HG03469 (cell line): ENCODE measurements around the gene SEZ6L.
"Not testable (repeated sequence)": the region's sequence is repeated elsewhere in the genome, so short reads cannot be mapped to it uniquely, and the experiment has no call there.

Experiments used
- ATAC-seq: cut with Tn5 transposase; IDR thresholded peaks from one replicate; pipeline ENCODE4 v1.9.1; 2021; ENCODE audit warnings: mild to moderate bottlenecking, moderate library complexity, moderate number of reproducible peaks; ENCODE audit not compliant: unreplicated experiment

The SEZ6L gene

DNA sequence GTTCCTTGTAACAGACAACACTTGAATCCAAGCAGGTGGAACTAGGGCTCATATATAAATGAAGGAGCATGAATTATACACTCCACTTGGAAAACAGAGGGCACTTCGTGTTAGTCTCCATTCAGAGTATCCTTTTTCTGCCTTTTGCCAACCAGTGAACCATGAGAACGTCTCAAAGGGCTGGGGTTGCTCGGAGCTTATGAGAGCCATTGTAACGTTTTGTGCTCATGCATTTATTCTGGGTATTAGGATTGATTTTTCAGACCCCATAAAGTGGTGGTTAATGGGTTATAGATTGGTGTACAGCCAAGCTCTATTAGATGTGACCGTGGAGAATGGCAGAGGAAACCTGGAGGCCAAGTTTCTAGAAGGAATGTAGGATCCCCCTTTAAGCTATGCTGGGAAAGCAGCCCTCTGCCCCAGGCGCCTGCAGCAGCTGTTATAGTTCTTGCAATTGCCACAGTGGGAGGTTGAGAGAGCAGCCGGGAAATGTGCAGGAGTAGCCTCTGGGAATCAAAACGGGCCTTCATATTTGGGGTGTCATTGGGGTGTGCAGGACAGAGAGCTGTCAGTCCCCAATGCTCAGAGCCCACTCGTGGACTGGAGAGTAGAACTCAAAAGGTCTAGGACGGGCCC, 205.2 kb downstream of the SEZ6L start:
- no peak for ATAC-seq

GRCh38 chr22:26377170-26377830, 208.0 kb downstream of the SEZ6L start:
- no peak for ATAC-seq

GRCh38 chr22:26380072-26380830, 211.0 kb downstream of the SEZ6L start:
- no peak for ATAC-seq

DNA sequence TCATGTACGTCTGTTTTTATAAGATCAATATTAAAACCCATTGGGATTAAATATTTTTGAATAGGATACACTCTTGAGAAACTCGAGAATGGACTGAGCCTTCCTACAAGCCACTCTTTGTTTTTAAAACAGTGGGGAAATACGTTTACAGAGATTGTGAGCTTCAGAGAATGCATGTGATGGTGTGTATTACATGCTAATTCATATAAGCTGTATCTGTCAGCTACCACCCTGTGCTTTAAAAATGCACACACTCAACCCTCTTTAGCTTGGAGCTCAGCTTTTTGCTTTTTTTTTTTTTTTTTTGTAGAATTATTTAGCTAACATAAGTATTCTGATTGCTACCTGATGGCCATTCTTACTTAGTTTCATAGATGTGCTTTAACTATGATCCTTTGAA, 213.5 kb downstream of the SEZ6L start:
- no peak for ATAC-seq

GRCh38 chr22:26383968-26384556, 214.8 kb downstream of the SEZ6L start:
- ATAC-seq, result no peak

GRCh38 chr22:26385164-26385563, 215.9 kb downstream of the SEZ6L start:
- ATAC-seq, result no peak

GRCh38 chr22:26389125-26389524, 219.9 kb downstream of the SEZ6L start:
- ATAC-seq, result no peak

- ATAC-seq, result no peak
Measured at GRCh38 chr22:26391091-26391490, 221.8 kb downstream of the SEZ6L start.

- no peak for ATAC-seq
Measured at GRCh38 chr22:26391623-26392022, 222.4 kb downstream of the SEZ6L start.

DNA sequence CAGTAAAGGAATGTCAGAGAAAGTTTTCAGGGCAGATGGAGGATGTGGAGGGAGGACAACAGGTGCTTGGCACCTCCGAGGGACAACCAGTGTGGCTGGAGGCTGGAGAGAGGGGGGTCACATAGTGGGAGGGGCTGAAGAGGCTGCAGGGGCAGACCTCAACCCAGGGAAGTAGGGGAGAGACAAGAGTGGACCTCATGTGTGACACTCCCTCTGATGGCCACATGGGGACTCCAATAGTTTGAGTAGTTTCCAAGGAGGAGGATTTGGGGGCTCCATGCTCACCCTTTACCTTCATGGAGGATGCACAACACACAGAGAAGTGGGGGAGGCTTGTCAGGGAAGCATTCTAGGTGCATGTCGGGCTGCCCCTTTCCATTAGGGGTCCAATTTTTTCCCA, 224.7 kb downstream of the SEZ6L start:
- ATAC-seq, result no peak

DNA sequence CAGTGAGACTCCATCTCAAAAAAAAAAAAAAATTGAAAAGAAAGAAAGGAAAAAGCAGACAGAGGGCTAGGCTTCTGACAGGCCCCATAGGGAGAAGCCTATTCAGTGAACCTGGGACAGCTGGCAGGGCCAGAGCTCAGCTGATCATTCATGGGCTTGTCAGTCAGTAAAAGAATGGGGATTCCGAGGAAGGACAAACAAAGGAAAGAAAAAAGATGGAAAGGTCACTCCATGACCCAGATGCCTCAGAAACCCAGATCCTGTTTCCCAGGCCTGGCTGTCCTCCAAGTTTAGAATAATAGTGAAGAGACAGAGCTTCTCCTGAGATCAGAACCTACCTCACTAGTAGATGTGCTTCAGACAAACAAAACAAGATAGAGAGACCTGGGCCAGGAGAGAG, 225.5 kb downstream of the SEZ6L start:
- no peak for ATAC-seq

DNA sequence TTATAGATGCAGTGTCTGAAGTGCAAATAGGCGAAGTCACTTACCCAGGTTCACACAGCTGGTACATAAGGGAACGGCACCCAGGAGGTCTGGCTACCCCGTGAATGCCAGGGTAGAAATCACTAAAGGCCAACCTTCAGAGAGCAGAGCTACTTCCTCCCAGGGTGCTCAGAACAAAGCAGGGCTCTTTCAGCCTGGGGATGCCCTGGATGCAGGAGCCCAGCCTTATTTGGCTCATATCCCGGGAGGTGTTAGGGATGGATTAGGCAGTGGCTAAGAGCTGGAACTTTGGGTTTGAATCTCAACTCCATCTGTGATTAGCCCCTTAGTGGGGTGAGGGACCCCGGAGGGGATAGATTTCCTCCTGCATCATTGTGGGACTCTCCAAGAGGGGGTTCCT, 226.7 kb downstream of the SEZ6L start:
- ATAC-seq, result no peak

DNA sequence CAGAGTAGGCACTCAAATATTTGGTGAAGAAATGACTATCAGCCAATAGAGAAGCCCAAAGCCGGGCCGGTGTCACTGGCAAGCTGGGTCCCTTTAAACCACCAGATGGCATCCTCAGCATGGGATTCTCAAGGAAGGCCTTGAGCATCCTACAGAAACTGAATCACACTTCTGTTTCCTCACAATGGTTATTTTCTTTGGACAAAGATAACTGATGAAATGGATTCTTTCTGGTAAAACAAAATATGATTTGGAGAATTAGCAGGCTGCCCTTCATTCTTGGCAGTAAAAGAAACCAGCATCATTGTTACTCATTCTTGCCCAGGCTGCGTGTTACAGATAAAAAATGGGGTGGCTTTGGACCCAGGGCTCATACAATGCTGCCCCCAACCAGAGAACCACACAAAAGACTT, 229.5 kb downstream of the SEZ6L start:
- no peak for ATAC-seq

GRCh38 chr22:26399289-26399688, 230.0 kb downstream of the SEZ6L start:
- ATAC-seq, result no peak

DNA sequence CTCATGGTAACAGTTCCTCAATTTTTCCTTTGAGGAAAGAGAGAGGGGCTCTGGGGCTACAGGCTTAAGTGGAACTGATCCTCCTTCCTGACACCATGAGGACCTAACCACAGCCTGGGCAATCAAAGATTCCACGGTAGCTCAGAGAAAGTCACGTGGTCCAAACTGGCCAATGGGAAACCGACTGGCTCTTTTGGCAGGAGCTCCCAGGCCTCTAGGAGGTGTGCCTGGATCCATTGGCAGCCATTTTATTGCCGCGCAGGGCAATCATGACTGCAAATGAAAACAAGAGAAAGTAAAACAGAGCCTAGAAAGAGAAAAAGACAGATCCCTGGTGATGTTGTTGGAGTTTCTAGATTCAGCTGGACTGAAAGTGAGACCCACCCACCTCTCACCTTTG, 232.5 kb downstream of the SEZ6L start:
- ATAC-seq, result no peak

DNA sequence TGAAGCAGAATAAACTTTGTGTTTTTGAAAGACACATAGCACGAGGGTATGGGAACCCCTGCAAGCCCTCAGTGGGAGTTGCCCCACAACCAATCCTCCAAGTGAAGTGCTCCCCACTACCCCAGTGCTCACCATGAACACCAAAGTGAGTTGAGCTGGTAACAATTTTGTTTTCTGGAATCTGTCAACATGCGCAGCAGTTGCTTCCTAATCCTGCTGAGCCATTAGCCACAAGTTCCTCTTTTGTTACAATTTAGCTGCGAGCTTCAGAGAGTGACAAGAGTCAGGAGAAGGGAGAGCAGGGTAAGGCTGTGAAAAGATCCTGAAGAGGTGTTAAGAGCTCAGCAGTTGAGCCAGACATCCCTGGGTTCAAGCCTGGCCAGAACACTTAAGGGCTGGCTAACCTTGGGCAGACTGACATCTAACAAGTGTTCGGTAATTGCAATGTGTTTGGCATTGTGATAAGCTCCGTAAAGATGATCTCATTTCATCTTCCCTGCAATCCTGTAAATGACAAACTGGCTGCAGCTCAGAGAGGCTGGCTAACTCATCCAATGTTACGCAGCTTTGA, 235.7 kb downstream of the SEZ6L start:
- ATAC-seq, result no peak

GRCh38 chr22:26406118-26406517, 236.9 kb downstream of the SEZ6L start:
- no peak for ATAC-seq

- not testable (repeated sequence) for ATAC-seq
Measured at GRCh38 chr22:26408562-26409220, 239.4 kb downstream of the SEZ6L start.

DNA sequence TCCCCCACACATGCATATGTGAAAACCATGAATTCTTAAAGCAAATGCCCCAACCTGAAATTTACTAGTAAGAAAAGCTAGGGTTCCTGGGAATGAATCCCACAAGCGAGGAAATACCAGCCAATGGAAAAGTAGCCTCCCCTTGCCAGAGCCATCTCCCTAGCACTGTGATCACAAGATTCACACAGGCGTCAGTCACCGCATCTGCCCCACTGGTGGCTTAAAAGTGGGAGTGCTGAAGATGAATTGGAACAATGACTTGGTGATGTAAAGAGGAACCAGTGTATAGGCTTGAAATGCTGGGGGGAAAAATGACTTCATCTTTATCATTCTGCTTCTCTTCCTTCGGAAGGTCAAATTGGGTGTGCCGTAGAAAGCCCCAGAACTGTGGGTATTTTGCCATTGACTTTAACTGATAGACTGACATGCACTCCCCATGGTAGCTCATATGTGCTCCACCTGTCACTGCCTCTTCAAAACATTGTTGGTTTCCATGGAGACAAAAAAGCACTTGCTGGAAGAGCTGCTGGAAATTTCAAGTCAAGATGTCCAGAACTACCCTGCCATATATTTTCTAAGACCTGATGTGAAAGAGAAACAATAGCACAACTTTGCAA, 240.6 kb downstream of the SEZ6L start:
- ATAC-seq, result no peak

- no peak for ATAC-seq
Measured at GRCh38 chr22:26410386-26410785, 241.1 kb downstream of the SEZ6L start.
